ENCODE data around the gene KCNIP1.
"Not testable (repeated sequence)": the region's sequence is repeated elsewhere in the genome, so short reads cannot be mapped to it uniquely, and the experiment has no call there.

Gene KCNIP1

DNA sequence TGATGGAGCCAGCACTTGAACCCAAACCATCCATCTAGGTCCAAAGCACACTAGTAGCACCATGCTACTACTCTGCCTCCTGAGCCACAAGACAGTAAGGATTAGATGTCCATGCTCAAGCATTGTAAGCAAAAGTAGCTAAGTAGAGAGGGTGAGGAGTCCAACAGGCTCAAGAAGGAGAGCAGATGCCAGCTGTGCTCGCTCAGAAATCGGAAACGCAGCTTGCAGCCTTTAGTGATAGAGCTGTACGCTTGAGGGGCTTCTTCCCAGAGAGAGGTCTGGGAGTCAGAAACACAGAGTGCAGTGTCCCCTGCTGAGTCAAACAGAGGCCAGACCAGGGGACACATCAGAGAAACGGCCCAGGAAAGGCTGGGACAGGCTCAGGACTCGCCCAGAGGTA is 247.0 kb downstream of the KCNIP1 start:
- no peak for DNase-seq (ENCODE audit: low read depth)

DNA sequence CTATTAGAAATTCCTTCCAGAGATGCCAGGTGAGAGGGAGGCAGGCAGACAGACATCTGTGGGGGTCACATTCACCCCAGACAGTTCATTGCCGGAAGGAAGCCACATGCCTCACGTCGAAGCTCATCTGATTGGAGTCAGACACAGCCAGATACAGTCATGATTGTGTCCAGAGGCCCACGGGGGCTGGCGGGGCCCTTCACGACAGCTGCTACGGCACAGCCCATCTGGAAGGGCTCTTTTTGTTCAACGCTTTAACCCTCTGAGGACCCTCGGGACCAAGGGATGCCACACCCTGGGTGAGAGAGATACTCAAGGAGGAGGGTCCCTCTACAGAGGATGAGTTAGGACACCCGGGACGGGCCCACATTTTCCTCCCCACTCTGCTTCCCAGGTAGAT is 247.8 kb downstream of the KCNIP1 start:
- no peak for DNase-seq (ENCODE audit: low read depth)

DNA sequence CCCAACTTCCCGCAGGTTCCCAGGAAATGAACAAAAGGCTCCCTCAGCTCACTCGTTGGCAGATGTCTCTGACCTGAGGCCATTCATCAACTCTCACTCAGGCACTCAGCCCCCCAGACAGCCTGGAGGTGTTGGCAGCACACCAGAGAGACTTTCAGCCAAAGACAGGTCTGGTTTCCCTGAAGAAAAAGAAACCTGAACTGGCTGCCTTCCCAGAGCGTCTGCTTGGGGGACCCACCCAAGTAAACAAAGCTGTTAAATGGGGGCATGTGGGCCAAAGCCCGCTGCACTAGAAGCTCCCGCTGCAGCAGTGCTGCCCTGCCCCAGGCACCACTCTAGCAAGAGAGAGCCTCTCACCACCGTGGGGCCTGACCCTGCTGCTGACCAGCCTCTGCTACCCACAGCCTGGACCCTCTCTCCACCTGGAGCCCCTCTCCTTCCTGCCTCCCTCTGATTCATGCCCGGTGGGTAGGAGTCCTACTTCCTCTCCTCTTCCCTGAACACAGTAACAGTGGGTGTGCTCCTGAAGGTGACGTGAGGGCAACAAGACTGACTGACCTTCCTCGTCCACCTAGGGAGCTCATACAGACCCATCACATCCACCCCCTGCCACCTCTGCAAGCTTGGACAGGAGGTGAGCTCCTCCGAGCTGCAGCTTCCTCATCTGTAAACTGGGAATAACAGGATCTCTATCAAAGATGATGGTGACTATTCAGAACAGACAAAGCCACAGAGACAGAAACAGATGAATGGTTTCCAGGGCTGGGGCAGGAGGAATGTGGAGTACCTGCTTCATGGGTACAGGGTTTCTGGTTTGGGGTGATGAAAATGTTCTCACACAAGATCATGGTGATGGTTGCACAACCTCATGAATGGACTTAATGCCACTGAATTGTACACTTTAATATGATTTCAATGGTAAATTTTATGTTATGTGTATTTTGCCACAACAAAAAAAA is 248.7 kb downstream of the KCNIP1 start:
- DNase-seq (ENCODE audit: low read depth) = no peak

DNA sequence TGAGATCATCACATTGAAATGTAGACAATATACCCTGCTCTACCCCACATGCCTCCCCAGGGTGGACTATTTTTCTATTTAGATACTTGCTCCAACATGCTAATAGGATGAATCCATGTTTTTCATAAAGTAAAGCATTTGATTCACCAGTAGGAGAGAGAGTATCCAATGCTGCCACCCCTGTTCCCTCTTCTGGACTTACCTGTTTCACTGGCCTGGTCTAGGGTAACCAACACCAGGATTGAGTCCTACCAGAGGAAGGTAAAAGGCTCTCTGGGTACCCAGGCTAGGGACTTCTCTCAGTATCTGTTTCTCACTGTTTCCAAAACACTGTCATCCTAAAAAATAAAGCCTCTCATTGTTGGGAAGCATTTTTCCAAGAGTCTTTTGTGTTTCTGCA is 249.5 kb downstream of the KCNIP1 start:
- no peak for DNase-seq (ENCODE audit: low read depth)

DNA sequence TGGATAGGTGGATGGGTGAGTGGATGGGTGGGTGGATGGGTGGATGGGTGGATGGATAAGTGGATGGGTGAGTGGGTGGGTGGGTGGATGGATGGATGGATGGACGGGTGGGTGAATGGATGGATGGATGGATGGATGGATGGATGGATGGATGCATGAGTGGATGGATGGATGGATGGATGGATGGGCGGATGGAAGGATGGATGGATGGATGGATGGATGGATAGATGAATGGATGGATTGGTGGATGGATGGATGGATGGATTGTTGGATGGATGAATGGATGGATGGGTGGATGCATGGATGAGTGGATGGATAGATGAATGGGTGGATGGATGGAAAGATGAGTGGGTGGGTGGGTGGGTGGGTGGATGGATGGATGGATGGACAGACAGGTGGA is 250.7 kb downstream of the KCNIP1 start:
- DNase-seq (ENCODE audit: low read depth) = not testable (repeated sequence)

DNA sequence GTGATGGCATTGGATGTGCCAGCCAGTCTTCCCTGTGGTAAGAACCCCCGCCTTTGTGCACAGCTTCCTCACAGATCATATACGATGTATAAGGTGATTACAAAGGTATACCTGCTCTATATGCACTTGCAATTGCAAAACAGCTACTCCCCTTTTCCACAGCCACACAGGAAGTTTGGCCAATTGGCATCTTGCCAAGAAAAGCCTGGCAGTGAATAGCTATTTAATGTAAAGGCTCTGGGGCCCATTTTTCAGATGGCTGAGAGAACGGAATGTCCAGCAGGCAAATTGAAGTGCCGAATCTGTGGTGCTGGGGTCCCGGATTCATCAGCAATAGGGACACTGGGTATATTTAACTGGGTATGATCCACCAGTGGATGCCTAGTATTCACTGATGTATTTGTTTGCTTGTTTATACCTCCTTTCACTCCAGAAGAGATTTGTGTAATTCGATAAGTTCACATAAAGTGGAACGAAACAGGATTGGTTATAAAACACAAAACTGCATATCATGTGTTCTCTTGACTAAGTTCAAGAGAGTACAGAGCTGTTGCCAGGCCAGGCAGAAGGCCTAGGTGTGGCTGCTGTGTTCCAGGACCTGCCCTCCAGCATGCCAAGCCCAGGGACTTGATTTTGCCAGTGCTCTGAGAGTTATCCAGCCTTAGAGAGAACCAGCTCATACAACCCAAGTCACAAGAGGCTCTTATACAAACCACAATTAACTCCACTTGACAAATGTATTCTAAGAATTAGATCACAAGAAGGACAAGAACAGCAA is 252.0 kb downstream of the KCNIP1 start:
- no peak for DNase-seq (ENCODE audit: low read depth)

DNA sequence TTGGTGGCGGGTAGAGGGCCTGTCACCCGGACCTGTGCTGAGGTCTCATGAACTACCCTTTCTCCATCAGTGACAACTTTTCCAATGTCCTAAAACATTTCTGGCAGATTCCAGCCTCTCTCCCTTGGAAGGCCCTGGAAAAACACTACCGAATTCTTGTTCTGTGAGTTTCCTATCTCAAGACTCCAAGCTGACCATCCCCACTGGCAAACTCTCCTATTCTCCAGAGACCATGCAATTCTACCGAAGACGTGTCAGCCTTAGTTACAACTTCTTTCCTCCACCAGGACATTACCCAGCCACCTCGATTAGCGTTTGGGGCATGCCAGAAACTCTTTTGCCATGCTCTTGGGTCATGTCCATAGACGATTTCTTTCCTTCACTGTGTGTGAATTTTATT is 252.9 kb downstream of the KCNIP1 start:
- DNase-seq (ENCODE audit: low read depth) = no peak

DNA sequence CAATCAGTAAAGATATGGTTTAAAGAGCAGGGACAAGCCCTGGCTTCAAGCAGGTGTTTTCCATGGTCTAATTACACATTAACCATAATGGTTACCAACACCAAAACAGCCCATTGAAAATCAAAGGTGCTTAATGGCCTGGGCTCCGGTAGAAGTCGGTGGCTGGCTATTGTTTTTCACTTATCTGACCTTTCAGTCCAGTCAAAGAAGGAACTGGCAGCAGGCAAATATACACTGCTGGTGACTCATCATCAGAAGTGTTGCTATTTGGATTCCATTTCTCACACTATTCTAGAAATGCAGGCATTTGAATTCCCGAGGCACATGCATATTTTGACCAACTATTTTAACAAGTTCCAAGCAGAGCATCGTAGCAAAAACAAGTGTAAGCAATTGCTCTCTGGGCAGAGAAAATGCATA is 253.4 kb downstream of the KCNIP1 start:
- DNase-seq (ENCODE audit: low read depth) = peak; percentile 29

DNA sequence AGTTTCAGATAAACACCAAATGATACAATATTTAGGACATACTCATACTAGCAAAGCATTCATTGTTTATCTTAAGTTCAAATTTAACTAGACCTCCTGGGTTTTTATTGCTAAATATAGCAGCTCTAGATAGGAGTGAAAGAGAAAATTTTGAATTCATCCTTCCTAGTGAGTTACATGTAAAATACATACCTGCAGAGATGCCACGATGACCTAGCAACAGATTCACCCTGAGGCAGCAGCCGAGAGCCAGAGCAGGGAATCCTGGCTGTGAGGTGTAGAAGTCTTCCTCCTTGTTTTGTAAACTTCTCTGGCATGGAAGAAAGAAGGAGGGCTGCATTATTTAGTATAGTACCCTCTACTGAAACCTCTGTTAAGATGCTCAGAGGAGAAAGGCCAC is 253.8 kb downstream of the KCNIP1 start:
- no peak for DNase-seq (ENCODE audit: low read depth)

DNA sequence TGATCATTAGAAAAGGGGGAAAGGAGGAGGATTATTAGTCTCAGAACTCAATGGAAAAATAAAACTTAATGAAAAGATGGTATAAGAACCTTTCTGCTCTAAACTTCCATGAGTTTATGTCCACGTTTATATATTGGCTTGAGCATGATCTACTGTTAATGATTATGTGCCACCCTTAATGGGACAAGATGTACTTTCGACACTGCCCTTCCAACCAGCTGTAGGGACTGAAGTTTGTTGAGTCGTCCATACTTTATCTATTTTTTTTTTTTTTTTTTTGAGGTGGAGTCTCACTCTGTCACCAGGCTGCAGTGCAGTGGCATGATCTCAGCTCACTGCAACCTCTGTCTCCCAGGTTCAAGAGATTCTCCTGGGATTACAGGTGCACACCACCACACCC is 254.7 kb downstream of the KCNIP1 start:
- no peak for DNase-seq (ENCODE audit: low read depth)

DNA sequence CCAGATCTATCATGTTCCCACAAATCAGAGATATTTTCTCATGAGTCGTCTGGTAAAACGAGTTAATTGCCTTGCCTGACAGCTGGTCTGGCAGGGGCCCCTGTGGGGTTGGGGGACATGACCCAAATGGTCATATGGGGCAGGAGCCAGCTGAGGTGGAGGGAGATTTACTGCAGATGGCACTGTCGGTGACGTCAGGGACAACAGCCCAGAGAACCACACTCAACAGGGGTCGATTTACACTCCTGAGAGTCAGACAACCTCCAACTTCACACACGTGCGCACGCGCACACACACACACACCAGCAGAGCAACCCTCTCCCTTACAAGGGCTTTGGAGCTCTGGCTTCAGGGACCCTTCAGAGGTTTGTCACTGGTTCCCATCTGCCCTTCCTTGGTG is 256.3 kb downstream of the KCNIP1 start:
- DNase-seq (ENCODE audit: low read depth) = no peak

DNA sequence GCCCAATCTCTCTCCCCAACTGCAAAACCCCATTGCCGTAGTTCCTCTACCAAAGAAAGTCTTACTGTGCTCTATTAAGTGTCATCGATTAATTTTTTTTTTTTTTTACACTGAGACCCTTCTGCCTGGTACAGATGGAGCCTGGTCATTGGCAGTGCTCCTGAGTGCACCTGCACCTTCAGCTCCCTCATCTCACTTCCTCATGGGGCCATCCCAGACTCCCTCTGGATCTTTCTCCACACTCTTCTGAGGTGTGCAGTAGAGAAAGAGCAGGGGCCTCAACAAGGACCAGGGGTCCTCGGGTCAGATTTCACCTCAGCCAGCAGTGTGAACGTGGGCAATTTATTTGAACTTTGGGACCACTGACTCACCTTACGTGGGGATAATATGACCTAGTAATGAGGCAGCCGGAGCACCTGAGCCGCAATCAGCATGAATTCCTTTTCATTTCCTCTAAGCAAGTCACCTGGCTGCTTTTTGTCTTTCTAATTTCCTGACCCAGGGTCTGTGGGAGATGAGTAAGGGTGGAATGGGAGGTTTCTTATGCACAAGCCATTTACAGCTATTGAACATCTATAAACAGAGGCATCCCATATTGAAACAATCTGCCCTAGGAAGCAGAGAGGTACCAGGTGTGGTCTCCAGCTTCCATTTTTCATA is 257.4 kb downstream of the KCNIP1 start:
- no peak for DNase-seq (ENCODE audit: low read depth)

DNA sequence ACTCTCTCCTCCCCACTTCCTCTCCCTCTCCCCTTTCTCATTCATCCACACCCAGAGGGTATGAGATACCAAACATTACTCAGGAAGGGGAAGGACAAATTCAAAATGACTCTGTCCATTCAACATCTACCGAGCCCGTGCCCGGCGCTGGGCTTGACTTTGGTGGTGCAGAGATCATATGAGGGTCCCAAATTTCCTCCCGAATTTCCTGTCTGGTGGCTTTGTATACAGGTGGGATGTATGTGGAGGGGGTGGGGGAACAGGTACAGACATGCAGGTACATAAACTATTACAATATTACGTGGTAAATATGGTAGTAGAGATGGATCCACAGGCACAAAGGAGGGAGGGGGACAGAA is 257.9 kb downstream of the KCNIP1 start:
- DNase-seq (ENCODE audit: low read depth) = no peak

DNA sequence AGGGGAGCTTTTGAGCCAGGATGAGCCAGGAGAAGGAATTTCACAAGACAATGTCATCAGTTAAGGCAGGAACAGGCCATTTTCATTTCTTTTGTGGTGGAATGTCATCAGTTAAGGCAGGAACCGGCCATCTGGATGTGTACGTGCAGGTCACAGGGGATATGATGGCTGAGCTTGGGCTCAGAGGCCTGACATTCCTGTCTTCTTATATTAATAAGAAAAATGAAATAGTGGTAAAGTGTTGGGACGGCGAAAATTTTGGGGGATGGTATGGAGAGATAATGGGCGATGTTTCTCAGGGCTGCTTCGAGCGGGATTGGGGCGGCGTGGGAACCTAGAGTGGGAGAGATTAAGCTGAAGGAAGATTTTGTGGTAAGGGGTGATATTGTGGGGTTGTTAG is 258.5 kb downstream of the KCNIP1 start:
- DNase-seq (ENCODE audit: low read depth) = not testable (repeated sequence)

DNA sequence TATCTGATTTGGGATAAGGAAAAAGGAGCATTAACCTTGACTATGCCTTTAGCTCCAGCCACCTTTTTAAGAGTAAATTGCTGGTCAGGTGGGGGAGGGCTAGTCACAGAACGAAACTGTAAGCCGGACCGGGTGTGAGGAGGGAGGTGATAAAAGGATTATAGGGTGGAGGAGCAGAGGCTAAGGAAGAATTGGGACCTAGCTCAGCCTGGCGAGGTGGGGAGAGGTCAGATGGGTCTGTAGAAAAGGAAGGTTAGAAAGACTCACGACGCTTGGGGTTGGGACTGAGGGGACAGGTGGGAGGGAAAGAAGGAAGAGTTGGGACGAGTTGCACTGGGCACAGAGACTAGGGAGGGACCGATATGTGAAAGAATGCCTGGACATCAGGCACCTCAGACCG is 262.0 kb downstream of the KCNIP1 start:
- not testable (repeated sequence) for DNase-seq (ENCODE audit: low read depth)

DNA sequence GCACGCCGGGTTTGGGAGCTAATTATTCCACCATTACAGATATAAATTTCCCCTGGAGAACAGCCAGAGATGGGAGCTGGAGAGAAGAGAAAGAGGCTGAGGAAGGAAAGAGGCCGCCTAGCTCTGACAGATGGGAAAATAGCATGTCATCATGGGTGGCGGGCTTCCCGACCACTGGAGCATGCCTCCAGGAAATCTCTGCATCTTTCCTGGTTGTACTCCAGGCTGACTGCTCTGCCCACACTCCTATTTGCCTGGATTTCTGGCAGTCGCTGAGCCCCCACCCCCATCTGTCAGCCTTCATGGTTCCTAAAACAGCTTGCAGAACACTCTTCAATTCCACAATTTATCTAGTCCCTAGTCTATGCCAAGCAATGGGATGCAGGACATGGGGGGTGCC is 265.4 kb downstream of the KCNIP1 start:
- DNase-seq (ENCODE audit: low read depth) = no peak

DNA sequence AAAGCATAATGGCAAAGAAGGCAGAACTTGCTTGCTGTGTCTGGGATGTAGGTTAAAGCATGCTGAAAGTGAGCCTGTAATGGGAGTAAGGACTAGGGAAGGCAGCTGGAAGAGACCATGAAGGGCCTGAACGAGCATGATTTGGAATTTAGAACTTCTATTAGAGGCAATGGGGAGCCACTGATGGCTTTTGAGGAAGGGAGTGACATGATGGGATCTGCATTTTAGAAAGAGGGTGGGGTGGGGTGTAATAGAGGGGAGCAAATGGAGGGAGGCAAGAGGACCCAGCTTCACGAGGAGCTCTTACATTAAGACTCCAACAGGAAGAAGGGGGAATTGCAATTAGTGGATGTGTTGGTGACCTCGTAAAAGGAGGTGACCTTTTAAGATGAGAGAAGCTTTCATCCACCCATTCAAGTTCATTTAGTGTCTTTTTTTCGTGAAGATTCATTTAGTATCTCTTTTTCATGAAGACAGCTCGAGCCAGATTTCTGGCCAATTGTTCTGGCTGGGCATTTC is 266.1 kb downstream of the KCNIP1 start:
- DNase-seq (ENCODE audit: low read depth) = no peak

DNA sequence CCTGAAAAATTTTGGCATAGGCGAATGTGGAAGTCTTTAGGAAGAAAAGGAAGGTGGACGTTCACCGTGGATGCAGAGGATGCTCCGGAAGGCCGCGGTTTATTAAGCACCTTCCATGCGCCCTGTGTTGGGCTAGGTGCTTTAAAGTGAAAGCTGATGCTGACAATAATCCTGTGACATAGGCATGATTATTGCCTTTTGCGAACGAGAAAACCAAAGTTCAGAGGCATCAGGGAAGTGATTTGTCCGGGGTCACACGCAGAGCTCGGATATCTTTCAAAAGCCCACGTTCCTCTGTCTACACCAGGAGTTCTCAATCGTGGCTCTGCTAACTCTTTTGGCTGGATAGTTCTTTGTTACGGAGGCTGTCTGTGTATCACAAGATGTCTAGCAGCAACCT is 267.7 kb downstream of the KCNIP1 start:
- DNase-seq (ENCODE audit: low read depth) = no peak

DNA sequence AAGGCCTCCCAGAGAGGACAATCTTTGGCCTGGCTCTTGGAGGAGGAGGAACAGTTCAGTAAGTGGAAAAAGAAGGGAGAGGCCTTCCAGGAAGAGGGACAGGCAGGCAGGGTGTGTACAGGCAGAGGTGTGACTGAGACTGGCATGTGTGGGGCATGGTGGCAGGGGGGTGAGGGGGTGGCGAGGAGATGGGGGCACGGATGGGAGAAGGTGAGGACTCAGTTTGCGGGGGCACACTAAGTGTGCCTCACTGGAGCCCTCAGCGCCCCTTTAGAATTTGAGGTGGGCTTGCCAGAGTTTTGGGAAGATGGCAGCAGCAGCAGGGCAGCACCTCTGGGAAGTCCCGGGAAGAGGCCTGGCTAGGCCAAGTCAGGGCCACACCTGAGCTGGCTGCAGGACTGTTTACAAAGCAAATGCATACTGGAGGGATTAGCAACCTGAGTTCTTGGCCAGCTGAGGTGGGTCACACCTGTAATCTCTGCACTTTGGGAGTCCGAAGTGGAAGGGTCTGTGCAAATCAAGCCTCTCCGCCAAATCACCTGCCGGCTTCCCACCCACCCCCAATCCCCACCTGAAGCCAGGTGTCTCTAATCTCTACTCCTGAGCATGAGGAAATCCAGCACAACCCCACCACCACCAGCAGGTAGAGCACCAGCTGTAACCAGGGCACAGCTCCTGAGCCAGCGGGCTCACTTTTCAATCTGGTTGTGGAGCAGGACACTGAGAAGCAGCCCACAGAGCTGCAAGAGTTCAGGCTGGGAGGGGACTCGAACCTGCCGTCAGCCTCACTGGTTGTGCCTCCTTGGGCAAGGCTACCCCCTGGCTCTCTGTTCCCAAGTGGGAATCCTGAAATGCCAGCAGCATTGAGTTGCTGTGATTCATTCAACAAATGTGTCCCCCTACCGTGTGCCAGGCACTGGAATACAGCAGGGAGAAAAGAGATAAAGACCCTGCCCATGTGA is 269.5 kb downstream of the KCNIP1 start:
- no peak for DNase-seq (ENCODE audit: low read depth)

DNA sequence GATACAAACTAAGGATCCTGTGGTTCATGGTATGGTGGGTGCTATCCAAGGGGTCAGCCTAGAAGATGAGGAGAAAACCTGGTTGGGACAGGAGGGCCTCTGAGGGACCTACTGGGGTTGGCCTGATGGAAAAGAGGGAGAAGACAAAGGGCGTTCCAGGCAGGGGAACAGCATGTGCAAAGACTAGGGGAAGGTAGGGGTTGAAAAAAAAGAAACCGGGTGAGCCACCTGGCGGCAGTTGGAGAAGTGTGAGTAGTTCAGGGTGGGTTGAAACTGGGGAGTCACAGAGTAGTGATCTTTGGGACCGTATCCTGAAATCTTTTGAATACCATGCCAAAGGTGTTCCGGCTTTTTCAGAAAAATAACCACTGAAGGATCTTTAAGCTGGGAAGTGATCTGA is 271.0 kb downstream of the KCNIP1 start:
- no peak for DNase-seq (ENCODE audit: low read depth)

DNA sequence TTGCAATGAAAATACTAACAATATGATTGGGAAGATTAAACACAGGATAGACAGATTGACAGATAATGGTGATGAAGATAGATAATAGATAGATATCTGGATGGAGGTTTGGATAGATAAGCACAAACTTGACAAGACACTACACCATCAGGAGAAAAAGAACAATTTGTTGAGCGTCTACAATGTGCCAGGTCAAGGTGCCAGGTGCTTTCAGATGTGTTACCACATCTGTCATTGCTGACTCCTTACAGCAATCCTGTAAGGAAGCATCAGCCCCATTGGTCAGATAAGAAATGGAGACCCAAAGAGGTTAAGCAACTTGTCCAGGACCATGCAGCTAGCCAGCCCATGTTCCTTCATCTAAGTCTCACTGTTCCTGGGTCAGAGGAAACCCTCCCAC is 278.1 kb downstream of the KCNIP1 start:
- no peak for DNase-seq (ENCODE audit: low read depth)

All from fibroblast of gingiva (primary cell).